ENCODE data around the gene FRMD4A. TPM values are rescaled to one million over a fixed set of nuclear protein-coding genes. Genes with fewer than 3 reads are reported as not detected.

FRMD4A gene
- total RNA-seq, 2 donors from 2014 or later, result 8.6 to 10.2 TPM

- intact Hi-C loops (cut with DNase I), result no loop called here
- no peak for TF ChIP-seq CTCF (IDR thresholded peaks at IDR 0.05)
- no peaks in the 10 kb centered on the region for H3K9me3 ChIP-seq
- H3K4me1 ChIP-seq, result no peaks in the 10 kb centered on the region
- no peaks in the 10 kb centered on the region for H3K36me3 ChIP-seq
- H3K9ac ChIP-seq (ENCODE audit: low read depth in 2 of 2, low read length in 2 of 2), result no peak overlapping the region
- H3K27me3 ChIP-seq, result no peaks in the 10 kb centered on the region
- no peak for DNase-seq
- no peak overlapping the region for H3K4me3 ChIP-seq
- H3K27ac ChIP-seq, result no peak overlapping the region
These were observed 412.9 kb downstream of the FRMD4A start for GRCh38 chr10:13917791-13918190.

- no peak for TF ChIP-seq CTCF (IDR thresholded peaks at IDR 0.05)
- no peak overlapping the region for H3K4me3 ChIP-seq
- DNase-seq, result no peak
These were observed 414.3 kb downstream of the FRMD4A start for GRCh38 chr10:13916384-13916947.

GRCh38 chr10:13915710-13916109, 415.0 kb downstream of the FRMD4A start:
- H3K4me3 ChIP-seq, result no peak overlapping the region
- H3K4me1 ChIP-seq, result no peaks in the 10 kb centered on the region
- no peak overlapping the region for H3K9ac ChIP-seq (ENCODE audit: low read depth in 2 of 2, low read length in 2 of 2)
- intact Hi-C loops (cut with DNase I), result no loop called here
- H3K9me3 ChIP-seq, result no peaks in the 10 kb centered on the region
- H3K27me3 ChIP-seq, result no peaks in the 10 kb centered on the region
- no peak for TF ChIP-seq CTCF (IDR thresholded peaks at IDR 0.05)
- no peak for DNase-seq
- H3K36me3 ChIP-seq, result no peaks in the 10 kb centered on the region
- no peak overlapping the region for H3K27ac ChIP-seq

More at GRCh38 chr10:13916384-13916947, 414.3 kb downstream of the FRMD4A start:
- Histone ChIP-seq H3K36me3 (no peaks in the 10 kb centered on the region), H3K9me3 (no peaks in the 10 kb centered on the region), H3K9ac (ENCODE audit: low read depth in 2 of 2, low read length in 2 of 2) (no peak overlapping the region), H3K27me3 (no peaks in the 10 kb centered on the region), H3K4me1 (no peaks in the 10 kb centered on the region), H3K27ac (no peak overlapping the region)
- intact Hi-C loops (cut with DNase I), result no loop called here

GRCh38 chr10:13913897-13914296, 416.8 kb downstream of the FRMD4A start:
- no peaks in the 10 kb centered on the region for H3K36me3 ChIP-seq
- H3K9me3 ChIP-seq, result no peaks in the 10 kb centered on the region
- TF ChIP-seq CTCF (IDR thresholded peaks at IDR 0.05), result no peak
- H3K27ac ChIP-seq, result no peak overlapping the region
- no peaks in the 10 kb centered on the region for H3K4me1 ChIP-seq
- no peak overlapping the region for H3K9ac ChIP-seq (ENCODE audit: low read depth in 2 of 2, low read length in 2 of 2)
- intact Hi-C loops (cut with DNase I), result no loop called here
- DNase-seq, result no peak
- H3K4me3 ChIP-seq, result no peak overlapping the region
- no peaks in the 10 kb centered on the region for H3K27me3 ChIP-seq

- Histone ChIP-seq H3K27me3 (no peaks in the 10 kb centered on the region), H3K9ac (ENCODE audit: low read depth in 2 of 2, low read length in 2 of 2) (no peak overlapping the region), H3K4me1 (no peaks in the 10 kb centered on the region), H3K27ac (no peak overlapping the region), H3K9me3 (no peaks in the 10 kb centered on the region), H3K36me3 (no peaks in the 10 kb centered on the region), H3K4me3 (no peak overlapping the region)
- no peak for TF ChIP-seq CTCF (IDR thresholded peaks at IDR 0.05)
- intact Hi-C loops (cut with DNase I), result no loop called here
- DNase-seq, result no peak
These were observed 418.8 kb downstream of the FRMD4A start for GRCh38 chr10:13911821-13912520.
